Measurements from ENCODE around the gene CFAP100. TPM values are rescaled to one million over a fixed set of nuclear protein-coding genes. Genes with fewer than 3 reads are reported as not detected.

Gene CFAP100
- total RNA-seq, 3 donors from 2014 or later (not counting 1 experiment from before 2014, with no cell fraction given) = not detected

GRCh38 chr3:126375835-126376331 lies 18.8 kb upstream of the CFAP100 start:
- Histone ChIP-seq H3K36me3 (ENCODE audit: control insufficient read depth, insufficient read depth, low read length) (no peaks in the 10 kb centered on the region), H3K27me3 (ENCODE audit: control insufficient read depth, insufficient read depth, low read length) (no peaks in the 10 kb centered on the region), H3K27ac (ENCODE audit: low read length) (no peak overlapping the region), H3K4me1 (ENCODE audit: control insufficient read depth, insufficient read depth, low read length) (no peaks in the 10 kb centered on the region), H3K9me3 (ENCODE audit: control insufficient read depth, insufficient read depth, low read length) (no peaks in the 10 kb centered on the region), H3K4me3 (ENCODE audit: low read length) (no peak overlapping the region)
- TF ChIP-seq CTCF (IDR thresholded peaks at IDR 0.05) = no peak
- Mint-ChIP-seq H3K36me3 (no peaks in the 10 kb centered on the region), H3K27ac (no peak overlapping the region), H3K9me3 (no peaks in the 10 kb centered on the region), H3K4me1 (no peaks in the 10 kb centered on the region), H3K27me3 (ENCODE audit: low read depth in 2 of 2) (peaks cover 8 to 16% of the 10 kb centered on the region in 2 donors), H3K4me3 (no peak overlapping the region)
- no peak for ATAC-seq
- WGBS (ENCODE audit: insufficient coverage) = 87% methylated on average over 13 of the region's 13 CpGs
- intact Hi-C loops (cut with micrococcal nuclease) = no loop called here
- DNase-seq = no peak

DNA sequence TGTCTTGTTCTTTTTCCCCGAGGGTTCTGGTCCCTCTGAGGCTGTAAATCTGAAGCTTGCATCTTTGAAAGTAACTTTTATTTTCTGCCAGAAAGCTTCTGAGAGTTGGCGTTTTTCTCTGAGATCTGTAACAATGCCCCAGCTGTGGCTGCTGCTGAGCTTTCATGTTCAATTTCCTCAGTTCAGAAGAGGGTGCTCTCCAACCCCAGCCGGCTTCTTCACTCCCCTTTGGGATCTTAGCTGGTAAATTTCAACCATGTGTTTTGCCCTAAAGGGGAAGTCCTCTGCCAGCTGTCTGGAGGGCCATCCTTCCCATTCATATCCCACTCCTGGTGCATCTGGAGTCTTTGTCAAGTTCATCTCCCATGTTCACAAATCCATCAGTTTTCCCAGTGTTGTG lies 18.3 kb upstream of the CFAP100 start:
- no peak for ATAC-seq
- Histone ChIP-seq H3K4me1 (ENCODE audit: control insufficient read depth, insufficient read depth, low read length) (no peaks in the 10 kb centered on the region), H3K27me3 (ENCODE audit: control insufficient read depth, insufficient read depth, low read length) (no peaks in the 10 kb centered on the region), H3K4me3 (ENCODE audit: low read length) (no peak overlapping the region), H3K27ac (ENCODE audit: low read length) (no peak overlapping the region), H3K9me3 (ENCODE audit: control insufficient read depth, insufficient read depth, low read length) (no peaks in the 10 kb centered on the region), H3K36me3 (ENCODE audit: control insufficient read depth, insufficient read depth, low read length) (no peaks in the 10 kb centered on the region)
- Mint-ChIP-seq H3K4me3 (no peak overlapping the region), H3K27me3 (ENCODE audit: low read depth in 2 of 2) (peaks cover 8 to 16% of the 10 kb centered on the region in 2 donors), H3K27ac (no peak overlapping the region), H3K4me1 (no peaks in the 10 kb centered on the region), H3K36me3 (no peaks in the 10 kb centered on the region), H3K9me3 (no peaks in the 10 kb centered on the region)
- DNase-seq = no peak
- TF ChIP-seq CTCF (IDR thresholded peaks at IDR 0.05) = no peak
- 42% methylated on average over 3 of the region's 3 CpGs for WGBS (ENCODE audit: insufficient coverage)
- intact Hi-C loops (cut with micrococcal nuclease) = no loop called here

DNA sequence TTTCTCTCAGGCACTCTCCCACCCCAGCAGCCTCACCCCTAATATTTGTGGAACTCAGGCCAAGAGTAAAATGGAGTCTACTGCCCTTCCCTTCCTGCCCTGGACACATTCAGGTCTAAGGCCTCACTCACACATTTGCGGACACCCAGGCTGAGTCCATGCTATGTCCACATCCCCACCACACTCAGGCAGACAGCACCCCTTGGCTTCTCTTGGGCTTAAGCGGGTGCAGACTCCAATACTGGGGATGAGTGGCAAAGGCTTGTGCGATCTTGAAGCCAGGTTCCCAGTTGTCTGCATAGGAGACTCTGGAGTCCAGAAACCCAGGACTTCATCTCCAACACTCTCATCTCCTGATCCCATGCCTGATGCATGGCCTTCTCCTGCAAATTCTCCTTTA lies 17.5 kb upstream of the CFAP100 start:
- Histone ChIP-seq H3K36me3 (ENCODE audit: control insufficient read depth, insufficient read depth, low read length) (no peaks in the 10 kb centered on the region), H3K9me3 (ENCODE audit: control insufficient read depth, insufficient read depth, low read length) (no peaks in the 10 kb centered on the region), H3K27ac (ENCODE audit: low read length) (no peak overlapping the region), H3K4me1 (ENCODE audit: control insufficient read depth, insufficient read depth, low read length) (no peaks in the 10 kb centered on the region), H3K27me3 (ENCODE audit: control insufficient read depth, insufficient read depth, low read length) (no peaks in the 10 kb centered on the region), H3K4me3 (ENCODE audit: low read length) (no peak overlapping the region)
- Mint-ChIP-seq H3K4me1 (no peaks in the 10 kb centered on the region), H3K27me3 (ENCODE audit: low read depth in 2 of 2) (peaks cover 8 to 16% of the 10 kb centered on the region in 2 donors), H3K36me3 (no peaks in the 10 kb centered on the region), H3K4me3 (no peak overlapping the region), H3K27ac (no peak overlapping the region), H3K9me3 (no peaks in the 10 kb centered on the region)
- no peak for TF ChIP-seq CTCF (IDR thresholded peaks at IDR 0.05)
- 92% methylated on average over 3 of the region's 3 CpGs for WGBS (ENCODE audit: insufficient coverage)
- intact Hi-C loops (cut with micrococcal nuclease) = no loop called here
- ATAC-seq (no peak), DNase-seq (no peak)

DNA sequence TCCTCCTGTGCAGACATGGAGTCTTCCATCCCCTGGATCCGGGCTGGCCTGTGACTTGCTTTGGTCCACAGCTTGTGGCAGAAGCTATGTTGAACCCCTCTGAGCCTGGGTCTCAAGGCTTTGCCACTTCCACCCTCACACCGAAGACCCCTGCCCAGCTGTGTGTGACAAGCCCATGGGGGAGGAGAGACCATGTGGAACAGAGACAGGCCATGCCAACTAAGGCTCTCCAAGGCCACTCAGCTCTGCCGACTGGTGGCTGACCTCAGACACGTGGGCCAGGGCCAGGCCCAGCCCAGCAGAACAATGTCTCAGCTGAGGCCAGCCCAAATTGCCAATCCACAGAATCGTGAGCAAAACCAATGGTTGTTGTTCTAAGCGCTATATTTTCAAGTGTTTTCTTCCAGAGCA lies 16.4 kb upstream of the CFAP100 start:
- 77% methylated on average over 6 of the region's 6 CpGs for WGBS (ENCODE audit: insufficient coverage)
- ATAC-seq = no peak
- intact Hi-C loops (cut with micrococcal nuclease) = no loop called here

More for the DNA sequence above, 16.4 kb upstream of the CFAP100 start:
- H3K36me3 ChIP-seq (ENCODE audit: control insufficient read depth, insufficient read depth, low read length) = no peaks in the 10 kb centered on the region
- Mint-ChIP-seq H3K4me1 (no peaks in the 10 kb centered on the region), H3K9me3 (no peaks in the 10 kb centered on the region), H3K27ac (no peak overlapping the region), H3K27me3 (ENCODE audit: low read depth in 2 of 2) (peaks cover 8 to 22% of the 10 kb centered on the region in 2 donors), H3K36me3 (no peaks in the 10 kb centered on the region), H3K4me3 (no peak overlapping the region)
- no peaks in the 10 kb centered on the region for H3K9me3 ChIP-seq (ENCODE audit: control insufficient read depth, insufficient read depth, low read length)
- no peak for TF ChIP-seq CTCF (IDR thresholded peaks at IDR 0.05)
- H3K4me1 ChIP-seq (ENCODE audit: control insufficient read depth, insufficient read depth, low read length) = no peaks in the 10 kb centered on the region
- H3K27ac ChIP-seq (ENCODE audit: low read length) = no peak overlapping the region
- H3K4me3 ChIP-seq (ENCODE audit: low read length) = no peak overlapping the region
- no peaks in the 10 kb centered on the region for H3K27me3 ChIP-seq (ENCODE audit: control insufficient read depth, insufficient read depth, low read length)
- DNase-seq = no peak

Data from natural killer cell (primary cell).